ENCODE results near the gene F13A1.

DNA sequence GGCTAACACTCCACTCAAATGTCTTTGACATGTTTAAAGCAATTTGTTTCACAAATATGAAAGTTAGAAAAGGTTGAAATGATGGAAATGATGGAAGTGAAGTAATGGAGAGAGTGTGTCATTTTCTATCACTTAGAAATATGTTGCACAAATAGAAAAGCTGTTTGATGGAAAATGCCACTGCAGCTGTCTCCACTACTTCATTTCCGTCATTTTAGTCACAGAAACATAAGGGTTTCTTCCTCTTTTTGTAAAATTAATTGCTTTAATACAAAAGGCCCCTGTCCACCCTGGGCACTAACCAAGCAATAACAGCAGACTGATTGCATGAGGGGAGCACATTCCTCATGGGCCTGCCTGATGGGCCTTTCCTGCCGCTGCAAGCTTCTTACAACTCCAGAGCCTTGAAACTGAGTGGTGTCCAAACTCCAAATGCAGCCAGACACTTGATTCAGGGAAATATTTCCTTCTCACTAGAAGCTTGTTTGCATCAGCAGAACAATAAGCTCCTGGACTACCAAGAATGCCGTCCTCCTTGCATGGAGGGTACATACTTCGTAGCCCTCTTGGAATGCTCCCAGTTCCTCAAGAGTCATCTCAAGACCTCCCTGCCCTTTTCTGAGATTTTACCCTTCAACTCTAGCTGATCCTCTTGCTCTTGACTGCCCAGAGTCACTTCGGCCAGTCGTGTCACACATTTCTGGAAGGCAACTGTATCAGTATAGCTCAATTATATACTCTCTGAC, 36.1 kb downstream of the F13A1 start:
- TF ChIP-seq, protein P1, sequence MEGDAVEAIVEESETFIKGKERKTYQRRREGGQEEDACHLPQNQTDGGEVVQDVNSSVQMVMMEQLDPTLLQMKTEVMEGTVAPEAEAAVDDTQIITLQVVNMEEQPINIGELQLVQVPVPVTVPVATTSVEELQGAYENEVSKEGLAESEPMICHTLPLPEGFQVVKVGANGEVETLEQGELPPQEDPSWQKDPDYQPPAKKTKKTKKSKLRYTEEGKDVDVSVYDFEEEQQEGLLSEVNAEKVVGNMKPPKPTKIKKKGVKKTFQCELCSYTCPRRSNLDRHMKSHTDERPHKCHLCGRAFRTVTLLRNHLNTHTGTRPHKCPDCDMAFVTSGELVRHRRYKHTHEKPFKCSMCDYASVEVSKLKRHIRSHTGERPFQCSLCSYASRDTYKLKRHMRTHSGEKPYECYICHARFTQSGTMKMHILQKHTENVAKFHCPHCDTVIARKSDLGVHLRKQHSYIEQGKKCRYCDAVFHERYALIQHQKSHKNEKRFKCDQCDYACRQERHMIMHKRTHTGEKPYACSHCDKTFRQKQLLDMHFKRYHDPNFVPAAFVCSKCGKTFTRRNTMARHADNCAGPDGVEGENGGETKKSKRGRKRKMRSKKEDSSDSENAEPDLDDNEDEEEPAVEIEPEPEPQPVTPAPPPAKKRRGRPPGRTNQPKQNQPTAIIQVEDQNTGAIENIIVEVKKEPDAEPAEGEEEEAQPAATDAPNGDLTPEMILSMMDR (IDR thresholded peaks at IDR 0.05): no peak
- no peak for TF ChIP-seq POLR2A (IDR thresholded peaks at IDR 0.05)

All from uterus (tissue), 2 donors.